ENCODE data around the gene KRT80.

KRT80 gene

DNA sequence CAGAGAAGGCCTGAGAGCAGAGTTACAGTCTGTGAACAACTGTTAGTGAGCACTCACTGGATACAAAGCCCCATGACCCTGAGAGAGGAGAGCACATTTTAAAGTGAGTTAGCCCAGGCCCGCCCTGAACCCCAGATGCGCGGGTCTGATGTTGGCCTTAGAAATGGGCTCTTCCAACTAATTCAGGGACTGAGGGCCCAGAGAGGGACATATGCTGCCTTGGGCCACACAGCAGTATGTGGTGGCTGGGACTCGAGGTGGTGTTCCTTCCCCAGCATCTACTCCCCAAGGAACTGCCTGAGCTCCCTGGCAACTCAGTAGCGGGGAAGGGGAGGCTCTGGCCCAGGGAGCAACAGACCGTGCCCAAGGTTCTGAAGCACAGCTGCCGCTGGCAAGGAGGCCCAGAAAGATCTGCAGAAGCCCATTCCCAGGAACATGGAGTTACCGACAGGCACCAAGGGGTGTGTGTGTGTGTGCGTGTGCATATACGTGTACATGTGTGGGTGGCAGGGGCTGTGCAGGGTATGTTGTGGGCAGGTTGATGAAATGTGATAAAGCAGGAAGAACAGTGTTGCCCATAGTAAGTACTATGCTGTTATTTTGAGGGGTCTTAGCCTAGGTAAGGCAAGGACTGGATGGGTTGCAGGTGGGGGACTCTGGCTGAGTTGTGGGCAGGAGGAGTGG, 40.5 kb downstream of the KRT80 start:
- TF ChIP-seq, protein P1, sequence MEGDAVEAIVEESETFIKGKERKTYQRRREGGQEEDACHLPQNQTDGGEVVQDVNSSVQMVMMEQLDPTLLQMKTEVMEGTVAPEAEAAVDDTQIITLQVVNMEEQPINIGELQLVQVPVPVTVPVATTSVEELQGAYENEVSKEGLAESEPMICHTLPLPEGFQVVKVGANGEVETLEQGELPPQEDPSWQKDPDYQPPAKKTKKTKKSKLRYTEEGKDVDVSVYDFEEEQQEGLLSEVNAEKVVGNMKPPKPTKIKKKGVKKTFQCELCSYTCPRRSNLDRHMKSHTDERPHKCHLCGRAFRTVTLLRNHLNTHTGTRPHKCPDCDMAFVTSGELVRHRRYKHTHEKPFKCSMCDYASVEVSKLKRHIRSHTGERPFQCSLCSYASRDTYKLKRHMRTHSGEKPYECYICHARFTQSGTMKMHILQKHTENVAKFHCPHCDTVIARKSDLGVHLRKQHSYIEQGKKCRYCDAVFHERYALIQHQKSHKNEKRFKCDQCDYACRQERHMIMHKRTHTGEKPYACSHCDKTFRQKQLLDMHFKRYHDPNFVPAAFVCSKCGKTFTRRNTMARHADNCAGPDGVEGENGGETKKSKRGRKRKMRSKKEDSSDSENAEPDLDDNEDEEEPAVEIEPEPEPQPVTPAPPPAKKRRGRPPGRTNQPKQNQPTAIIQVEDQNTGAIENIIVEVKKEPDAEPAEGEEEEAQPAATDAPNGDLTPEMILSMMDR (IDR thresholded peaks at IDR 0.05): no peak
- DNase-seq (ENCODE audit: low spot score): no peak
- no peak overlapping the region for H3K4me3 ChIP-seq
- H3K27ac ChIP-seq: peak overlapping the region in 1 of 2 donors; percentile 91

DNA sequence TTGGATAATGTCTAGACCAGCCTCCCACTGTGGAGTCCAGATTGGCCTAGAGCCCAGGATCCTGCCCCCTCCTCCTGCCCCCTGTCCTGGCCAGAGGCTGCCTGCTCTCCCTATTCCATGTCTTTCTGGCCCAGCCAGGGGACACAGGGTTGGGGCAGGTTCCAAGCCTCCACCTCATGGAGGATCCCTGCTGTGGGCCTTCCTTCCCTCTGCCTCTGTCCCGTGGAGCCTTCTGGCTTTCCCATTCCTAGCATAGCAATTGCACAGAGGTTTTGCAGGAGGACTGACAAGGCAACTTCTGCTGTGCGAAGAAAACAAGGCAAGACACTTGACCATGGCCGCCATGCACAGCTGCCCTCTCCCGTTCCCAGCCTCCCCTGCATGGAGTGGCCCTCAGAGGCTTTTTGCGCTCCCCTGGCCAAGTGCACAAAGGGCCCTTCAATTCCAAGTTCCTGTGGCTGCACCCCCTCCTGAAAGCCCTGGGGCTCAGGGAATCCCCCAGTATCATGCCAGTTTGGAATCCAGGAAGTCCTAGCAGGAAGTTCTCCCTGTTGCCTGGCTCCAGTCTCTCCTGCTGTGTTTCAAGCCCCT, 42.1 kb downstream of the KRT80 start:
- H3K27ac ChIP-seq: peak overlapping the region in 1 of 2 donors; percentile 91
- H3K4me3 ChIP-seq: no peak overlapping the region
- no peak for DNase-seq (ENCODE audit: low spot score)
- TF ChIP-seq, protein P1 (IDR thresholded peaks at IDR 0.05): no peak

DNA sequence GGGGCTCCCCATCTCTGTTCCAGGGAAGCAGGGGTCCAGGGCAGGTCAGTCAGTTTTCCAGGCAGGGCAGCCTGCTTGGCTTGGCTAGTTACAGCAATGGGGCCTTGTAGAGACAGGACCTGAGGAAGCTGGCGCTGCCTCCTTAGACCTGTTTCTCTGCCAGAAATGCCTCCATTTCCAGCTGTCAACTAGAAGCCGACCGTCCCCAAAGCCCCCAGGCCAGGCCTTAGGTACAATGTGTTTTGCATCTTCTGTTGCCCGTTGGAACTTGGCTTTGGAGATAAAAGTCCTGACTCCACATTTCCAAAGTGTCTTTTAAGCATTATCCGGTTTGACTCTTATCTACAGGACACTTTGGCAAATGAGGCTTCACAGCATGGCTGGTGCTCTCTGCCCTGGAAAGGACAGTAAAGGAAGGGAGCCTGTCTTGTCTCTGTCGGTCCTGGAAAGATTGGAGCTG, 42.6 kb downstream of the KRT80 start:
- DNase-seq (ENCODE audit: low spot score): no peak
- TF ChIP-seq, protein P1 (IDR thresholded peaks at IDR 0.05): no peak
- H3K27ac ChIP-seq: peak overlapping the region; percentile 73 to 91
- no peak overlapping the region for H3K4me3 ChIP-seq

DNA sequence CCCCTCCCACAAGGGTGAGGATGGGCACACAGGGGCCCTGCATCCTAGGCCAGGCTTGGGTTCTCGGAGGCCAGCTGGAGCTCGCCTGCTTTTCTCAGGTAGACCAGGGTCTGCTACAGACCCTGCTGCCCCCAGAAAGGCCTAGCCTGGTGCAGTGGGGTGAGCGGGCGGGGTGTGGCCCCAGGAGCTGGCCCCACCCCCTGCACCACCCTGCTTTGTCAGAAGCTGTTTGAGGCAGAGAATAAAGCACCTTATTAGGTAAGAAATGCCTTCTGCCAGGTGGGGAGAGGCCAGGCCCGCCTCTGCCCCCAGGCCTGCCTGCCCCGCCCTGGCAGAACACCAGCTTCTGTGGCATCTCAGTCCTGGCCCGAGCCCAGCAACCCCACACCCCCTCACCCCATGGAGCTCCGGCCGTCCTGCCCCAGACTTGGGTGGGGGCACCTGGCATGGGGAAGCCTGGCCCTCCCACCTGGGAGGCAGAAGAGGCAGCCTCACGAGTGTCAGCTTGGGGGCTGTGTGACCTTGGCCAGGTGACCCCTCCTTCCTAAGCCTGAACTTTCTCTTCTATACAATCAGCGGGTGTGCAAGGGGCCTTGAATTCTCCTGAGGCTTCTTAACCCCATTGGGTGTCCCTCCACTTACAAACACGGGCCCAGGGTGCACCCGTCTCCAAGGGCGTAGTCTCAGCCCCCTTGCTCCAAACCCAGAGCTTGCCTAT, 43.2 kb downstream of the KRT80 start:
- peak overlapping the region; percentile 73 to 91 for H3K27ac ChIP-seq
- no peak for DNase-seq (ENCODE audit: low spot score)
- TF ChIP-seq, protein P1 (IDR thresholded peaks at IDR 0.05): no peak

DNA sequence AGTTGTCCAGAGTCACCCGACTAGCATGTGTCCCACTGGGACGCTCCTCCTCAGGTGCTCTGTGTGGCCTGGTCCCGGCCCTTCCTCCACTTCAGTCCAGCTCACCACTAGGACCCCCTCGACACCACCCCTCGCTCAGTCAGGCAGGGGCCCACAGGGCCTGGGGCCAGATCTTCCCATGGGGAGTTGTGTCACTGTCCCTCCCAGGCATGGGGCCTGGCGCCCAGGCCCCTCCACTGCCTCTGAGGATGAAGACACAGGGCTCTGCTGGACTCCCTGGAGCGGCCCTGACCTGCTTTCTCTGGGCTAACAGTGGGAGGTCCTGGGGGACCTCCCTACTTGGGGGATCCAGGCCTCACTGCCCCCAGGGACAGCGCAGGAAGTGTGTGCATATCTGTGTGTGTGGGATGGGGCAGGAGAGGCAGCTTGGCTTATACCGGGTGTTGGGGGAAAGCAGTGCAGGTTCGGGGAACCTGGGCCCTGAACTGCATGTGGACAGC, 43.8 kb downstream of the KRT80 start:
- DNase-seq (ENCODE audit: low spot score): no peak
- no peak overlapping the region for H3K4me3 ChIP-seq
- TF ChIP-seq, protein P1 (IDR thresholded peaks at IDR 0.05): no peak
- H3K27ac ChIP-seq: peak overlapping the region; percentile 73 to 91

More for the DNA sequence above, 43.2 kb downstream of the KRT80 start:
- H3K4me3 ChIP-seq: no peak overlapping the region

DNA sequence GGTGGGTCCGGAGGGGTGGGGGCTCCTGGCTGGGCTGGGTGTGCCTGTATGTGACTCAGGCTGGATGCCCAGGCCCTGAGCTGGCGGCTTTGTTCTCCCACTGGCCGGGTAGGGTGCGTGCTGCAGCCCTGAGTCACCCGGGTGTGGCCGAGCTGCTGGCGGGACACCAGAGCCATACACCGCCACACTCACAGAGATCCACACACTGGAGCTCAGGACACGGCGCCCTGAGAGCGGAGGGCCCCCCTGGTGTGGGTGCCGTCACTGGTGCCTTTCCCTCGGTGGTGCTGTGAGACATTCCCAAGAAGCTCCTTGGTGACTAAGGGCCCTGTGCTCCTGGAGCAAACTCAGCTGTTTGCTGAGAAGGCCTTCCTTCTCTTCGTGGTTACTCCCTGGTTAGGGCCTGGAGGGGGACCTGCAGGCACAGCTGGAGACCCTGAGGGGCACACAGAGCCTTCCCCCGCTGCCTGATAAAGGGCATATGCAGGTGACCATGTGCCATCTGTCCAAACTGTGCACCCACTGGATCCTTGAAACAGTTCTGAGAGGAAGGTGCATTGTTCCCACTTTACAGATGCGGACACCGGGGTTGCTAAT, 44.3 kb downstream of the KRT80 start:
- no peak overlapping the region for H3K4me3 ChIP-seq
- TF ChIP-seq, protein P1 (IDR thresholded peaks at IDR 0.05): no peak
- H3K27ac ChIP-seq: peak overlapping the region; percentile 73 to 91
- DNase-seq (ENCODE audit: low spot score): peak; percentile 98

Measured in coronary artery (tissue), 2 donors.